ENCODE data around the gene TXN. TPM values are rescaled to one million over a fixed set of nuclear protein-coding genes. Genes with fewer than 3 reads are reported as not detected.

Gene TXN
- total and polyA plus RNA-seq, 2 of the 8 experiments (the other 6 are each of a cell fraction or from before 2014, with no cell fraction given), result 297 to 419 TPM

DNA sequence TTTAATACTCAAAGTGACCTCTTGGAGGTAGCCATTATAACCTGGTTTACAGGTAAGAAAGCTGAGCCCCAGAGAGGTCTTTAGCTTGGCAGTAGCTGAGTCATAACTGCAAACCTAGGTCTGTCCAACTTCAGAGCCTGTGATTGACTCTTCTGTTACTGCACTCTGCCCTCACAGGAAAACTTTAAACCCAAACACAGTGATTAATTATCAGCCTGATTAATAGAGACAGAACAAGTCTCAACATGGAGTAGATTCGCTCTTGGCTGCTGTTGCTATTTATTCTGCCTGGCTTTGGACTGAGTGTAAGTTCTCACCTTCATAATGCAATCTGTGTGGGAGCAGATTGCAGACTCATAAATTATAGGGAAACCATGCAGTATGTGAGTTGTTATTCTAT is 27.4 kb upstream of the TXN start (continued):
- TF ChIP-seq, protein P1, sequence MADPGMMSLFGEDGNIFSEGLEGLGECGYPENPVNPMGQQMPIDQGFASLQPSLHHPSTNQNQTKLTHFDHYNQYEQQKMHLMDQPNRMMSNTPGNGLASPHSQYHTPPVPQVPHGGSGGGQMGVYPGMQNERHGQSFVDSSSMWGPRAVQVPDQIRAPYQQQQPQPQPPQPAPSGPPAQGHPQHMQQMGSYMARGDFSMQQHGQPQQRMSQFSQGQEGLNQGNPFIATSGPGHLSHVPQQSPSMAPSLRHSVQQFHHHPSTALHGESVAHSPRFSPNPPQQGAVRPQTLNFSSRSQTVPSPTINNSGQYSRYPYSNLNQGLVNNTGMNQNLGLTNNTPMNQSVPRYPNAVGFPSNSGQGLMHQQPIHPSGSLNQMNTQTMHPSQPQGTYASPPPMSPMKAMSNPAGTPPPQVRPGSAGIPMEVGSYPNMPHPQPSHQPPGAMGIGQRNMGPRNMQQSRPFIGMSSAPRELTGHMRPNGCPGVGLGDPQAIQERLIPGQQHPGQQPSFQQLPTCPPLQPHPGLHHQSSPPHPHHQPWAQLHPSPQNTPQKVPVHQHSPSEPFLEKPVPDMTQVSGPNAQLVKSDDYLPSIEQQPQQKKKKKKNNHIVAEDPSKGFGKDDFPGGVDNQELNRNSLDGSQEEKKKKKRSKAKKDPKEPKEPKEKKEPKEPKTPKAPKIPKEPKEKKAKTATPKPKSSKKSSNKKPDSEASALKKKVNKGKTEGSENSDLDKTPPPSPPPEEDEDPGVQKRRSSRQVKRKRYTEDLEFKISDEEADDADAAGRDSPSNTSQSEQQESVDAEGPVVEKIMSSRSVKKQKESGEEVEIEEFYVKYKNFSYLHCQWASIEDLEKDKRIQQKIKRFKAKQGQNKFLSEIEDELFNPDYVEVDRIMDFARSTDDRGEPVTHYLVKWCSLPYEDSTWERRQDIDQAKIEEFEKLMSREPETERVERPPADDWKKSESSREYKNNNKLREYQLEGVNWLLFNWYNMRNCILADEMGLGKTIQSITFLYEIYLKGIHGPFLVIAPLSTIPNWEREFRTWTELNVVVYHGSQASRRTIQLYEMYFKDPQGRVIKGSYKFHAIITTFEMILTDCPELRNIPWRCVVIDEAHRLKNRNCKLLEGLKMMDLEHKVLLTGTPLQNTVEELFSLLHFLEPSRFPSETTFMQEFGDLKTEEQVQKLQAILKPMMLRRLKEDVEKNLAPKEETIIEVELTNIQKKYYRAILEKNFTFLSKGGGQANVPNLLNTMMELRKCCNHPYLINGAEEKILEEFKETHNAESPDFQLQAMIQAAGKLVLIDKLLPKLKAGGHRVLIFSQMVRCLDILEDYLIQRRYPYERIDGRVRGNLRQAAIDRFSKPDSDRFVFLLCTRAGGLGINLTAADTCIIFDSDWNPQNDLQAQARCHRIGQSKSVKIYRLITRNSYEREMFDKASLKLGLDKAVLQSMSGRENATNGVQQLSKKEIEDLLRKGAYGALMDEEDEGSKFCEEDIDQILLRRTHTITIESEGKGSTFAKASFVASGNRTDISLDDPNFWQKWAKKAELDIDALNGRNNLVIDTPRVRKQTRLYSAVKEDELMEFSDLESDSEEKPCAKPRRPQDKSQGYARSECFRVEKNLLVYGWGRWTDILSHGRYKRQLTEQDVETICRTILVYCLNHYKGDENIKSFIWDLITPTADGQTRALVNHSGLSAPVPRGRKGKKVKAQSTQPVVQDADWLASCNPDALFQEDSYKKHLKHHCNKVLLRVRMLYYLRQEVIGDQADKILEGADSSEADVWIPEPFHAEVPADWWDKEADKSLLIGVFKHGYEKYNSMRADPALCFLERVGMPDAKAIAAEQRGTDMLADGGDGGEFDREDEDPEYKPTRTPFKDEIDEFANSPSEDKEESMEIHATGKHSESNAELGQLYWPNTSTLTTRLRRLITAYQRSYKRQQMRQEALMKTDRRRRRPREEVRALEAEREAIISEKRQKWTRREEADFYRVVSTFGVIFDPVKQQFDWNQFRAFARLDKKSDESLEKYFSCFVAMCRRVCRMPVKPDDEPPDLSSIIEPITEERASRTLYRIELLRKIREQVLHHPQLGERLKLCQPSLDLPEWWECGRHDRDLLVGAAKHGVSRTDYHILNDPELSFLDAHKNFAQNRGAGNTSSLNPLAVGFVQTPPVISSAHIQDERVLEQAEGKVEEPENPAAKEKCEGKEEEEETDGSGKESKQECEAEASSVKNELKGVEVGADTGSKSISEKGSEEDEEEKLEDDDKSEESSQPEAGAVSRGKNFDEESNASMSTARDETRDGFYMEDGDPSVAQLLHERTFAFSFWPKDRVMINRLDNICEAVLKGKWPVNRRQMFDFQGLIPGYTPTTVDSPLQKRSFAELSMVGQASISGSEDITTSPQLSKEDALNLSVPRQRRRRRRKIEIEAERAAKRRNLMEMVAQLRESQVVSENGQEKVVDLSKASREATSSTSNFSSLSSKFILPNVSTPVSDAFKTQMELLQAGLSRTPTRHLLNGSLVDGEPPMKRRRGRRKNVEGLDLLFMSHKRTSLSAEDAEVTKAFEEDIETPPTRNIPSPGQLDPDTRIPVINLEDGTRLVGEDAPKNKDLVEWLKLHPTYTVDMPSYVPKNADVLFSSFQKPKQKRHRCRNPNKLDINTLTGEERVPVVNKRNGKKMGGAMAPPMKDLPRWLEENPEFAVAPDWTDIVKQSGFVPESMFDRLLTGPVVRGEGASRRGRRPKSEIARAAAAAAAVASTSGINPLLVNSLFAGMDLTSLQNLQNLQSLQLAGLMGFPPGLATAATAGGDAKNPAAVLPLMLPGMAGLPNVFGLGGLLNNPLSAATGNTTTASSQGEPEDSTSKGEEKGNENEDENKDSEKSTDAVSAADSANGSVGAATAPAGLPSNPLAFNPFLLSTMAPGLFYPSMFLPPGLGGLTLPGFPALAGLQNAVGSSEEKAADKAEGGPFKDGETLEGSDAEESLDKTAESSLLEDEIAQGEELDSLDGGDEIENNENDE (IDR thresholded peaks at IDR 0.05; ENCODE audit: insufficient replicate concordance, low read length), result no peak
- TF ChIP-seq, protein P2, sequence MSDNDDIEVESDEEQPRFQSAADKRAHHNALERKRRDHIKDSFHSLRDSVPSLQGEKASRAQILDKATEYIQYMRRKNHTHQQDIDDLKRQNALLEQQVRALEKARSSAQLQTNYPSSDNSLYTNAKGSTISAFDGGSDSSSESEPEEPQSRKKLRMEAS (IDR thresholded peaks at IDR 0.05), result no peak
- TF ChIP-seq BRCA1 (IDR thresholded peaks at IDR 0.05; ENCODE audit: low read depth, low read length) (no peak), RFX5 (IDR thresholded peaks at IDR 0.05; ENCODE audit: borderline replicate concordance, low read depth, low read length) (no peak), JUND (IDR thresholded peaks at IDR 0.05; ENCODE audit: low read length) (no peak), ATF2 (IDR thresholded peaks at IDR 0.05; ENCODE audit: low read length) (no peak), EZH2 (IDR thresholded peaks at IDR 0.05; ENCODE audit: low read depth, low read length, severe bottlenecking) (no peak), EP300 (IDR thresholded peaks at IDR 0.05; ENCODE audit: borderline replicate concordance in 1 of 2, low read depth in 2 of 2, low read length in 2 of 2) (no peak), BCL11A (IDR thresholded peaks at IDR 0.05; ENCODE audit: low read depth in 2 of 2, low read length in 2 of 2) (no peak)

Measured in H1 (cell line).